Measurements from ENCODE around the gene SPATA32.
A peak's percentile ranks its signal among the peaks of the same experiment; 100 is the strongest.

SPATA32 gene

GRCh38 chr17:45234641-45235415 is 27.1 kb downstream of the SPATA32 start (continued):
- TF ChIP-seq ZNF266 (tag by site-specific recombination; IDR thresholded peaks at IDR 0.05; ENCODE audit: low read depth) (no peak), KLF1 (tag by site-specific recombination; IDR thresholded peaks at IDR 0.05) (no peak), ZNF426 (tag by site-specific recombination; IDR thresholded peaks at IDR 0.05) (no peak), ZNF138 (tag by site-specific recombination; IDR thresholded peaks at IDR 0.05; ENCODE audit: borderline replicate concordance) (no peak), ZNF791 (tag by site-specific recombination; IDR thresholded peaks at IDR 0.05) (no peak), ZSCAN30 (tag by site-specific recombination; IDR thresholded peaks at IDR 0.05) (no peak), GLI2 (tag by site-specific recombination; IDR thresholded peaks at IDR 0.05; ENCODE audit: borderline replicate concordance, low read depth) (no peak), CTCF (tag by site-specific recombination; IDR thresholded peaks at IDR 0.05) (peak; percentile 73), ZBTB48 (tag by site-specific recombination; IDR thresholded peaks at IDR 0.05) (peak; percentile 32; the same call in 1 of the 2 replicates), GLIS1 (tag by site-specific recombination; IDR thresholded peaks at IDR 0.05) (peak; percentile 71), SCRT1 (tag by site-specific recombination; IDR thresholded peaks at IDR 0.05; ENCODE audit: borderline replicate concordance) (no peak), PRDM10 (tag by site-specific recombination; IDR thresholded peaks at IDR 0.05) (peak; percentile 57; the same call in 1 of the 2 replicates), ZNF248 (tag by site-specific recombination; IDR thresholded peaks at IDR 0.05) (no peak), ZNF654 (tag by site-specific recombination; IDR thresholded peaks at IDR 0.05; ENCODE audit: low read depth) (peak; percentile 38)
- TF ChIP-seq, protein P1, sequence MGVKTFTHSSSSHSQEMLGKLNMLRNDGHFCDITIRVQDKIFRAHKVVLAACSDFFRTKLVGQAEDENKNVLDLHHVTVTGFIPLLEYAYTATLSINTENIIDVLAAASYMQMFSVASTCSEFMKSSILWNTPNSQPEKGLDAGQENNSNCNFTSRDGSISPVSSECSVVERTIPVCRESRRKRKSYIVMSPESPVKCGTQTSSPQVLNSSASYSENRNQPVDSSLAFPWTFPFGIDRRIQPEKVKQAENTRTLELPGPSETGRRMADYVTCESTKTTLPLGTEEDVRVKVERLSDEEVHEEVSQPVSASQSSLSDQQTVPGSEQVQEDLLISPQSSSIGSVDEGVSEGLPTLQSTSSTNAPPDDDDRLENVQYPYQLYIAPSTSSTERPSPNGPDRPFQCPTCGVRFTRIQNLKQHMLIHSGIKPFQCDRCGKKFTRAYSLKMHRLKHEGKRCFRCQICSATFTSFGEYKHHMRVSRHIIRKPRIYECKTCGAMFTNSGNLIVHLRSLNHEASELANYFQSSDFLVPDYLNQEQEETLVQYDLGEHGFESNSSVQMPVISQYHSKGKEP (tag by site-specific recombination; IDR thresholded peaks at IDR 0.05): no peak

- TF ChIP-seq ZBTB48 (tag by site-specific recombination; IDR thresholded peaks at IDR 0.05) (no peak), GLIS2 (tag by site-specific recombination; IDR thresholded peaks at IDR 0.05) (peak; percentile 23; the same call in 1 of the 2 replicates)
- ChIA-PET POLR2A (no interaction called here), CTCF (interaction anchor here (0.6 to 11.7 kb wide), 8 partner anchors 14 to 181 kb away, joined by 3 to 192 read pairs (median 5); partner anchors contain the start of genes ACBD4 and FMNL1)
- Histone ChIP-seq H3K9me3 (ENCODE audit: control insufficient read depth, insufficient read depth, low read depth, low read length) (no peaks in the 10 kb centered on the region), H3K27ac (ENCODE audit: extremely low read depth, low read depth, low read length) (no peak overlapping the region), H3K4me3 (ENCODE audit: low read depth, low read length) (no peak overlapping the region), H3K36me3 (ENCODE audit: control insufficient read depth in 2 of 2, insufficient read depth in 1 of 2, low read length in 2 of 2) (no peaks in the 10 kb centered on the region), H3K4me1 (ENCODE audit: control insufficient read depth, insufficient read depth, low read length) (no peaks in the 10 kb centered on the region; the same call in 1 of the 2 replicates)
Measured at GRCh38 chr17:45233423-45233924, 28.4 kb downstream of the SPATA32 start.

All from HEK293 (cell line).